ENCODE data around the gene UBXN11.

DNA sequence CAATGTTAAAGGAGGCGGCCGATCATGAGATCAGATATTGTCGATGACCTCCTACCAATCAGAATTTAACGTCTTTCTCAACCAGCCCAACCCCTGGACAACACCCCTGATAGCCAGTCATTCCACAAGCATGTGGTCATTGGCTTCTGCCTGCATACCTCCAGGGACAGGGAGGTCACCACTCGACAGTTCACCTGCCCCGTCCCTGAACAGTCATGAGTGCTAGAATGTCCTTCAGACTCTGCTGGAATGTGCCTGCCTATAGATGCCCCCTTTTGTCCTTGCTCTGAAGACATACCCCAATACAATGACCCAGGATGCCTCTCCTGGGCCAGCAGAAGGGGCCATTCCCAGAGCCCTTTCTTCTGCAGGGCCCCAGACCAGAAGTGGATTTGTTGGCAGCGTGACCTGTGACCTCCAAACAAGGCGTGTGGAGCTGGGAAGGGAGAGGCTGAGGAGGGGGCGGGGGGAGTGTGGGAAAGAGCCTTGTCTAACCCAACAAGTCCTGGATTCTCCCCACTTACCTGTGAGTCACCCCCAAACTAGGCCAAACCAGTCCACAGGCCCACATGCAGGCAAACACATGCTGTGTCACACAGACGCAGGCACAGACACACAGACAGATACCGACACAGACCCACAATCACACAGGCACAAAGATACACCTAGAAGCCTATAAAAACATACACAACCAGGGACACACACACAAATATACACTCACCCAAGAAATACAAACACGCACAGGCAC, 45.3 kb upstream of the UBXN11 start:
- TF ChIP-seq, protein P1, sequence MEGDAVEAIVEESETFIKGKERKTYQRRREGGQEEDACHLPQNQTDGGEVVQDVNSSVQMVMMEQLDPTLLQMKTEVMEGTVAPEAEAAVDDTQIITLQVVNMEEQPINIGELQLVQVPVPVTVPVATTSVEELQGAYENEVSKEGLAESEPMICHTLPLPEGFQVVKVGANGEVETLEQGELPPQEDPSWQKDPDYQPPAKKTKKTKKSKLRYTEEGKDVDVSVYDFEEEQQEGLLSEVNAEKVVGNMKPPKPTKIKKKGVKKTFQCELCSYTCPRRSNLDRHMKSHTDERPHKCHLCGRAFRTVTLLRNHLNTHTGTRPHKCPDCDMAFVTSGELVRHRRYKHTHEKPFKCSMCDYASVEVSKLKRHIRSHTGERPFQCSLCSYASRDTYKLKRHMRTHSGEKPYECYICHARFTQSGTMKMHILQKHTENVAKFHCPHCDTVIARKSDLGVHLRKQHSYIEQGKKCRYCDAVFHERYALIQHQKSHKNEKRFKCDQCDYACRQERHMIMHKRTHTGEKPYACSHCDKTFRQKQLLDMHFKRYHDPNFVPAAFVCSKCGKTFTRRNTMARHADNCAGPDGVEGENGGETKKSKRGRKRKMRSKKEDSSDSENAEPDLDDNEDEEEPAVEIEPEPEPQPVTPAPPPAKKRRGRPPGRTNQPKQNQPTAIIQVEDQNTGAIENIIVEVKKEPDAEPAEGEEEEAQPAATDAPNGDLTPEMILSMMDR (IDR thresholded peaks at IDR 0.05), result no peak
- TF ChIP-seq EZH2 (IDR thresholded peaks at IDR 0.05; ENCODE audit: borderline replicate concordance, insufficient read depth, low read depth, low read length, poor library complexity, severe bottlenecking), result no peak
